Pulmonary artery endothelial cell (primary cell): ENCODE measurements around the gene ADAMTSL3. TPM values are rescaled to one million over a fixed set of nuclear protein-coding genes. Genes with fewer than 3 reads are reported as not detected.
"Not testable (repeated sequence)": the region's sequence is repeated elsewhere in the genome, so short reads cannot be mapped to it uniquely, and the experiment has no call there.

Experiments
- DNase-seq: peaks from one replicate; pipeline ENCODE4 v3.0.0-alpha.2; 2011; ENCODE audit warnings: low read depth, low spot score
- total RNA-seq: library from RNA; depleted of rRNA; stranded (reverse); fragments of >200 nt; gene quantifications from 2 replicates; pipeline ENCODE4 v1.2.3, GENCODE V29; 2014

Gene ADAMTSL3
- total RNA-seq, 1 donor from 2014 or later = not detected

GRCh38 chr15:83700082-83700481 lies 46.2 kb downstream of the ADAMTSL3 start:
- DNase-seq = no peak

GRCh38 chr15:83702314-83702713 lies 48.4 kb downstream of the ADAMTSL3 start:
- not testable (repeated sequence) for DNase-seq

- DNase-seq = no peak
These were observed 54.4 kb downstream of the ADAMTSL3 start for GRCh38 chr15:83708328-83708727.

GRCh38 chr15:83709241-83709640 lies 55.3 kb downstream of the ADAMTSL3 start:
- no peak for DNase-seq

GRCh38 chr15:83709811-83710210 lies 55.9 kb downstream of the ADAMTSL3 start:
- no peak for DNase-seq

- DNase-seq = no peak
These were observed 56.5 kb downstream of the ADAMTSL3 start for GRCh38 chr15:83710452-83710851.

GRCh38 chr15:83711236-83711635 lies 57.3 kb downstream of the ADAMTSL3 start:
- DNase-seq = no peak

- DNase-seq = no peak
These were observed 59.3 kb downstream of the ADAMTSL3 start for GRCh38 chr15:83713242-83713641.

GRCh38 chr15:83714939-83715628 lies 61.2 kb downstream of the ADAMTSL3 start:
- no peak for DNase-seq

- DNase-seq = no peak
These were observed 62.7 kb downstream of the ADAMTSL3 start for GRCh38 chr15:83716605-83717004.

GRCh38 chr15:83717010-83717409 lies 63.1 kb downstream of the ADAMTSL3 start:
- DNase-seq = no peak

GRCh38 chr15:83720468-83720867 lies 66.5 kb downstream of the ADAMTSL3 start:
- DNase-seq = no peak

- no peak for DNase-seq
These were observed 67.1 kb downstream of the ADAMTSL3 start for GRCh38 chr15:83721031-83721430.

- DNase-seq = no peak
These were observed 68.1 kb downstream of the ADAMTSL3 start for GRCh38 chr15:83721981-83722380.

GRCh38 chr15:83723216-83723615 lies 69.3 kb downstream of the ADAMTSL3 start:
- DNase-seq = no peak

GRCh38 chr15:83732196-83732595 lies 78.3 kb downstream of the ADAMTSL3 start:
- DNase-seq = no peak

GRCh38 chr15:83732770-83733169 lies 78.8 kb downstream of the ADAMTSL3 start:
- no peak for DNase-seq

- no peak for DNase-seq
These were observed 79.3 kb downstream of the ADAMTSL3 start for GRCh38 chr15:83733206-83733605.

GRCh38 chr15:83733691-83734090 lies 79.8 kb downstream of the ADAMTSL3 start:
- DNase-seq = no peak

- no peak for DNase-seq
These were observed 80.6 kb downstream of the ADAMTSL3 start for GRCh38 chr15:83734487-83734886.

GRCh38 chr15:83739629-83740028 lies 85.7 kb downstream of the ADAMTSL3 start:
- DNase-seq = no peak

GRCh38 chr15:83745771-83746170 lies 91.8 kb downstream of the ADAMTSL3 start:
- no peak for DNase-seq

- DNase-seq = no peak
These were observed 92.3 kb downstream of the ADAMTSL3 start for GRCh38 chr15:83746231-83746630.
